ENCODE measurements around the gene CISD1.
"Not testable (repeated sequence)": the region's sequence is repeated elsewhere in the genome, so short reads cannot be mapped to it uniquely, and the experiment has no call there.

CISD1 gene

DNA sequence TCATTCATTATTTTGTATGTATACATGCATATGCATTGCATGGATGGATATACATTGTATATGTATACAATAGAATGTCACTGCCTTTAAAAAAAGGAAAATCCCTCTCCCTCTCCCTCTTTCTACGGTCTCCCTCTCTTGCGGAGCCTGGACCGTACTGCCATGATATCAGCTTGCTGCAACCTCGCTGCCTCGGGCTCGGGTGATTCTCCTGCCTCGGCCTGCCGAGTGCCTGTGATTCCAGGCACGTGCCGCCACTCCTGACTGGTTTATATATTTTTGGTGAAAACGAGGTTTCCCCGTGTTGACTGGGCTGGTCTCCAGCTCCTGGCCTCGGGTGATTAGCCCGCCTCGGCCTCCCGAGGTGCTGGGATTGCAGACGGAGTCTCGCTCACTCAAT lies 25.7 kb upstream of the CISD1 start:
- no peaks in the 10 kb centered on the region for H3K36me3 ChIP-seq (ENCODE audit: control insufficient read depth, insufficient read depth, low read length)
- H3K27me3 ChIP-seq (ENCODE audit: control insufficient read depth, insufficient read depth, low read length, poor library complexity, severe bottlenecking), result no peaks in the 10 kb centered on the region
- H3K27ac ChIP-seq (ENCODE audit: insufficient read depth, low read depth, low read length, poor library complexity, severe bottlenecking), result no peak overlapping the region
- H3K4me1 ChIP-seq (ENCODE audit: control insufficient read depth, insufficient read depth, low read length), result no peaks in the 10 kb centered on the region
- no peaks in the 10 kb centered on the region for H3K9me3 ChIP-seq (ENCODE audit: control insufficient read depth, low read length)
- 95 to 96% methylated on average over 18 of the region's 18 CpGs for WGBS, 2 experiments
- H3K4me3 ChIP-seq (ENCODE audit: insufficient read depth, low read depth, low read length), result no peak overlapping the region

DNA sequence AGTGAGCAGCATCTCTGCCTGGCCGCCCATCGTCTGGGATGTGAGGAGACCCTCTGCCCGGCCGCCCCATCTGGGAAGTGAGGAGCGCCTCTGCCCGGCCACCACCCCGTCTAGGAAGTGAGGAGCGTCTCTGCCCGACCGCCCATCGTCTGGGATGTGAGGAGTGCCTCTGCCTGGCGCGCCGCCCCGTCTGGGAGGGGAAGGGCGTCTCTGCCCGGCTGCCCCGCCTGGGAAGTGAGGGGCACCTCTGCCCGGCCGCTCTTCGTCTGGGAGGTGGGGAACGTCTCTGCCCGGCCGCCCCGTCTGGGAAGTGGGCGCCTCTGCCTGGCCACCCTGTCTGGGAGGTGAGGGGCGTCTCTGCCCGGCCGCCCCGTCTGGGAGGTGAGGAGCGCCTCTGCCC lies 25.2 kb upstream of the CISD1 start:
- WGBS, 2 experiments, result 94% methylated on average over 31 of the region's 31 CpGs
- H3K9me3 ChIP-seq (ENCODE audit: control insufficient read depth, low read length); H3K36me3 ChIP-seq (ENCODE audit: control insufficient read depth, insufficient read depth, low read length); H3K27ac ChIP-seq (ENCODE audit: insufficient read depth, low read depth, low read length, poor library complexity, severe bottlenecking); H3K27me3 ChIP-seq (ENCODE audit: control insufficient read depth, insufficient read depth, low read length, poor library complexity, severe bottlenecking); H3K4me3 ChIP-seq (ENCODE audit: insufficient read depth, low read depth, low read length); H3K4me1 ChIP-seq (ENCODE audit: control insufficient read depth, insufficient read depth, low read length): not testable (repeated sequence)

DNA sequence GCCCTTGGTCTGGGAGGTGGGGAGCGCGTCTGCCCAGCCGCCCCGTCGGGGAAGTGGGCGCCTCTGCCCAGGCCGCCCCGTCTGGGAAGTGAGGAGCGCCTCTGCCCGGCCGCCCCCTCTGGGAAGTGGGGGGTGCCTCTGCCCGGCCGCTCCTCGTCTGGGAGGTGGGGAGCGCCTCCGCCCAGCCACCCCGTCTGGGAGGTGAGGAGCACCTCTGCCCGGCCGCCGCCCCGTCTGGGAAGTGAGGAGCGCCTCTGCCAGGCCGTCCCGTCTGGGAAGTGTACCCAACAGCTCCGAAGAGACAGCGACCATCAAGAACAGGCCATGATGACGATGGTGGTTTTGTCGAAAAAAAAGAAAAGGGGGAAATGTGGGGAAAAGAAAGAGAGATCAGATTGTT lies 24.7 kb upstream of the CISD1 start:
- not testable (repeated sequence) for H3K27ac ChIP-seq (ENCODE audit: insufficient read depth, low read depth, low read length, poor library complexity, severe bottlenecking); H3K9me3 ChIP-seq (ENCODE audit: control insufficient read depth, low read length); H3K27me3 ChIP-seq (ENCODE audit: control insufficient read depth, insufficient read depth, low read length, poor library complexity, severe bottlenecking); H3K36me3 ChIP-seq (ENCODE audit: control insufficient read depth, insufficient read depth, low read length); H3K4me1 ChIP-seq (ENCODE audit: control insufficient read depth, insufficient read depth, low read length); H3K4me3 ChIP-seq (ENCODE audit: insufficient read depth, low read depth, low read length)
- 93 to 94% methylated on average over 28 of the region's 28 CpGs for WGBS, 2 experiments

DNA sequence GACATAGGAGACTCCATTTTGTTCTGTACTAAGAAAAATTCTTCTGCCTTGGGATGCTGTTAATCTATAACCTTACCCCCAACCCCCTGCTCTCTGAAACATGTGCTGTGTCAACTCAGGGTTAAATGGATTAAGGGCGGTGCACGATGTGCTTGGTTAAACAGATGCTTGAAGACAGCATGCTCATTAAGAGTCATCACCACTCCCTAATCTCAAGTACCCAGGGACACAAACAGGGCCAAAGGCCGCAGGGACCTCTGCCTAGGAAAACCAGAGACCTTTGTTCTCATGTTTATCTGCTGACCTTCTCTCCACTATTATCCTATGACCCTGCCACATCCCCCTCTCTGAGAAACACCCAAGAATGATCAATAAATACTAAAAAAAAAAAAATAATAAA lies 24.3 kb upstream of the CISD1 start:
- not testable (repeated sequence) for H3K27me3 ChIP-seq (ENCODE audit: control insufficient read depth, insufficient read depth, low read length, poor library complexity, severe bottlenecking); H3K9me3 ChIP-seq (ENCODE audit: control insufficient read depth, low read length); H3K4me3 ChIP-seq (ENCODE audit: insufficient read depth, low read depth, low read length); H3K27ac ChIP-seq (ENCODE audit: insufficient read depth, low read depth, low read length, poor library complexity, severe bottlenecking); H3K4me1 ChIP-seq (ENCODE audit: control insufficient read depth, insufficient read depth, low read length); H3K36me3 ChIP-seq (ENCODE audit: control insufficient read depth, insufficient read depth, low read length)
- WGBS, 2 experiments, result 100% methylated on average over 2 of the region's 3 CpGs

DNA sequence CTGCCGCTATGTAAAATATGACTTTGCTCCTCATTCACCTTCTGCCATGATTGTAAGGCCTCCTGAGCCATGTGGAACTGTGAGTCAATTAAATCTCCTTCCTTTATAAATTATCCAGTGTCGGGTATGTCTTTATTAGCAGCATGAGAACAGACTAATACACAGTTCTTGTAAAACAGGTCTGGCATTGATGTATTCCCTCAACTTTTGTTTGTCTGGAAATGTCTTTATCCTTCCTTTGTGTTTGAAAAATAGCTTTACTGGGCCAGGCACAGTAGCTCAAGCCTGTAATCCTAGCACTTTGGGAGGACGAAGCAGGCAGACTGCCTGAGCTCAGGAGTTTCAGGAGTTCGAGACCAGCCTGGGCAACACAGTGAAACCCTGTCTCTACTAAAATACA lies 15.8 kb upstream of the CISD1 start:
- 95 to 96% methylated on average over 4 of the region's 4 CpGs for WGBS, 2 experiments
- Histone ChIP-seq H3K9me3 (ENCODE audit: control insufficient read depth, low read length) (peaks cover 2% of the 10 kb centered on the region), H3K27ac (ENCODE audit: insufficient read depth, low read depth, low read length, poor library complexity, severe bottlenecking) (no peak overlapping the region), H3K4me1 (ENCODE audit: control insufficient read depth, insufficient read depth, low read length) (no peaks in the 10 kb centered on the region), H3K27me3 (ENCODE audit: control insufficient read depth, insufficient read depth, low read length, poor library complexity, severe bottlenecking) (no peaks in the 10 kb centered on the region), H3K36me3 (ENCODE audit: control insufficient read depth, insufficient read depth, low read length) (peaks cover 4% of the 10 kb centered on the region), H3K4me3 (ENCODE audit: insufficient read depth, low read depth, low read length) (no peak overlapping the region)

DNA sequence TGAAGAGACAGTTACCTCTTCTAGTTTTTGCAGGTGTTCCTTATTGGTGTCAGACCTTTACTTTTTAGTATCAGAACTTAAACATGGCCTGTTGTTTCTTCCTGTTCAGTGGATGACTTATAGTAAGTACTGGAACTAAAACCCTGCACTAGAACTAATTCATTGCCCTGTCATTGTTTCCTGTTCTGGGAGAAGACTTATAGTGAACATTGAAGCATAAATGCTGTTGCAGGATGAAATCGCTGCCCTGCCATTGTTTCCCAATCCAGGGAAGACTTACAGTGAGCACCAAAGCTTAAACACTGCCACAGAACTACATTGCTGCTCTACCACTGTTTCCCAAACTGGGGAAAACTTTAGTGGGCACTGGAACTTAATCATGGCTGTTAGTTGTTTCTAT lies 14.3 kb upstream of the CISD1 start:
- Histone ChIP-seq H3K4me1 (ENCODE audit: control insufficient read depth, insufficient read depth, low read length) (no peaks in the 10 kb centered on the region), H3K36me3 (ENCODE audit: control insufficient read depth, insufficient read depth, low read length) (peaks cover 4% of the 10 kb centered on the region), H3K9me3 (ENCODE audit: control insufficient read depth, low read length) (peaks cover 2% of the 10 kb centered on the region), H3K27me3 (ENCODE audit: control insufficient read depth, insufficient read depth, low read length, poor library complexity, severe bottlenecking) (no peaks in the 10 kb centered on the region), H3K27ac (ENCODE audit: insufficient read depth, low read depth, low read length, poor library complexity, severe bottlenecking) (no peak overlapping the region), H3K4me3 (ENCODE audit: insufficient read depth, low read depth, low read length) (no peak overlapping the region)
- 88 to 97% methylated on average over 1 of the region's 1 CpG for WGBS, 2 experiments

DNA sequence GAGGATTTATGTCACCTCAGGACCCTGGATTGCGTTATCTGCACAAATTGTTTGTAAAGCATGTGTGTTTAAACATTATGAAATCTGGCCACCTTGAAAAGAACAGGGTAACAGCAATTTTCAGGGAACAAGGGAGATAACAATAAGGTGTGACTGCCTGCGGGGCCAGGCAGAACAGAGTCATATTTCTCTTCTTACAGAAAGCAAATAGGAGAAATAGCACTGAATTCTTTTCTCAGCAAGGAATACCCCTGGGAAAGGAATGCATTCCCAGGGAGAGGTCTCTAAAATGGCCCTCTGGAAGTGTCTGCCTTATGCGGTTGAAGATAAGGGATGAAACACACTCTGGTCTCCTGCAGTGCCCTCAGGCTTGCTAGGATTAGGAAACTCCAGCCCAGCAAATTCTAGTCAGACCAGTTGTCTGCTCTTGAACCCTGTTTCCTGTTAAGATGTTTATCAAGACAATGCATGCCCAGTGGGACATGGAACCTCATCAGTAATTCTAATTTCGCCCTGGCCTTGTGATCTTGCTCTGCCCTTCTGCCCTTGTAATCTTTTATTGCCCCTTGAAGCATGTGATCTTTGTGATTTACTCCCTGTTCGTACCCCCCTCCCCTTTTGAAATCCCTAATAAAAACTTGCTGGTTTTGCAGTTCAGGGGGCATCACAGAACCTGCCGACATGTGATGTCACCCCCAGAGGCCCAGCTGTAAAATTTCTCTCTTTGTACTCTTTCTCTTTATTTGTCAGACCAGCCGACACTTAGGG lies 12.8 kb upstream of the CISD1 start:
- 92 to 93% methylated on average over 7 of the region's 7 CpGs for WGBS, 2 experiments
- H3K27ac ChIP-seq (ENCODE audit: insufficient read depth, low read depth, low read length, poor library complexity, severe bottlenecking); H3K4me3 ChIP-seq (ENCODE audit: insufficient read depth, low read depth, low read length); H3K27me3 ChIP-seq (ENCODE audit: control insufficient read depth, insufficient read depth, low read length, poor library complexity, severe bottlenecking); H3K9me3 ChIP-seq (ENCODE audit: control insufficient read depth, low read length); H3K36me3 ChIP-seq (ENCODE audit: control insufficient read depth, insufficient read depth, low read length); H3K4me1 ChIP-seq (ENCODE audit: control insufficient read depth, insufficient read depth, low read length): not testable (repeated sequence)

DNA sequence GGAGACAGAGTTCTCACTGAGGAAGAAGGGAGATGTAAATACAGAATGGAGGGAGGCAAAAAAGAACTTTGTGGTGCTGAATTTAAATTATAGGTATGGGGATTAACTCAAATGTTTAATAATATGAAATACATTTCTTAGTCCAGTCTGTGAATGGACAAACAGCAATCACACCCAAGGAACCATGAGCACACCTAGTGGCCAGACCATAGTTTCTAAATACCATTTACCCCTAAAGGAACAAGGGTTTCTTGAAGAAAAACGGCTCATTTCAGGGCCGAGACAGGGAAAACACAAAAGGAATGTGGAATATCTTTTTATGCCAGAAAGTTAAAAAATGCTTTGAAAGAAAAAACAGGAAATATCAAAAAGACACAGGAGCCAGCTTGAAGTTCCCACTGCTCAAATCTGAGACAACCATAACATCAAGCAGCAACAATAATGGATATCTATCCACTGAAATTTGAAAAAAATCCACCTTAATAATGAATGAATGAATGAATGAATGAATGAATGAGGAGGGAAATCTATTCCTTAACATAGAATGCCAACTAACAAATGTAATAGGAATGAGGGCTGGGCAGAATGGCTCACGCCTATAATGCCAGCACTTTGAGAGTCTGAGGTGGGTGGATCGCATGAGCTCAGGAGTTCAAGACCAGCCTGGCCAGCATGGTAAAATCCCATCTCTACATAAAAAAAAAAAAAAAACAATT lies 9.8 kb upstream of the CISD1 start:
- Histone ChIP-seq H3K4me3 (ENCODE audit: insufficient read depth, low read depth, low read length) (no peak overlapping the region), H3K27me3 (ENCODE audit: control insufficient read depth, insufficient read depth, low read length, poor library complexity, severe bottlenecking) (no peaks in the 10 kb centered on the region), H3K9me3 (ENCODE audit: control insufficient read depth, low read length) (peaks cover 2% of the 10 kb centered on the region), H3K27ac (ENCODE audit: insufficient read depth, low read depth, low read length, poor library complexity, severe bottlenecking) (no peak overlapping the region), H3K36me3 (ENCODE audit: control insufficient read depth, insufficient read depth, low read length) (peaks cover 4% of the 10 kb centered on the region), H3K4me1 (ENCODE audit: control insufficient read depth, insufficient read depth, low read length) (no peaks in the 10 kb centered on the region)
- 90 to 98% methylated on average over 4 of the region's 4 CpGs for WGBS, 2 experiments

DNA sequence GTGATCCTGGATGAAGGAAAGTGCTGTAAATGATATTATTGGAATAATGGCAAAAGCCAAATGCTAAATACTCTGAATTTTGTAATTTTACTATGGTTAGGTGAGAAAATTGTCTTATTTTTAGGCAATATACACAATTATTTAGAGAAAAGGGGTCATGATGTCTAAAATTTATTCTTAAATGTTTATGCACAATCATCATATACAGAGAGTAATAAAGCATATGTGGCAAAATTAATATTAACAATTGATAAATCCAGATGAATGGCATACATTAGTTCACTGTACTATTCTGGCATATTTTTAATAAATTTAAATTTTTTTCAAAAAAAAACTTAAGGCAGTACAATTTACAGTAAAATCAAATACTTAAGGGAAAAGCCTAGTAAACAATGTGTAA lies 8.6 kb upstream of the CISD1 start:
- no peak overlapping the region for H3K4me3 ChIP-seq (ENCODE audit: insufficient read depth, low read depth, low read length)
- H3K36me3 ChIP-seq (ENCODE audit: control insufficient read depth, insufficient read depth, low read length), result peaks cover 4% of the 10 kb centered on the region
- H3K9me3 ChIP-seq (ENCODE audit: control insufficient read depth, low read length), result peaks cover 2% of the 10 kb centered on the region
- no peak overlapping the region for H3K27ac ChIP-seq (ENCODE audit: insufficient read depth, low read depth, low read length, poor library complexity, severe bottlenecking)
- no peaks in the 10 kb centered on the region for H3K4me1 ChIP-seq (ENCODE audit: control insufficient read depth, insufficient read depth, low read length)
- H3K27me3 ChIP-seq (ENCODE audit: control insufficient read depth, insufficient read depth, low read length, poor library complexity, severe bottlenecking), result no peaks in the 10 kb centered on the region

DNA sequence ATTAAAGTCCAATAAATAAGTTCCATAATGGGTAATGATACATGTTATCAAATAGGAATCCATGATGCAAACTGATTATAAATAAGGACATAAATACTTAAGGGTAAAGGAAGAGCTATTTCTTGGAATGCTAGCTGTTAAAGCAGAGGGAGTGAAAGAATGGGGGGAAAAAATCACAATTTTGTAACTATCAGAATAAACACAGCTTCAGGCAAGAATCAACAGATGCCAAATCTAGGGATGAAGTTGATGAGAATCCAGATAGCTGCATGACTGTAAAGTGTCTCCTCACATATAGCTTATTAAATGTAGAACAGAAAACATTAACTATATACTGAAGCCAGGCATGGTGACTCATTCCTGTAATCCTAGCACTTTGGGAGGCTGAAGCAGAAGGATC lies 6.2 kb upstream of the CISD1 start:
- H3K4me3 ChIP-seq (ENCODE audit: insufficient read depth, low read depth, low read length), result no peak overlapping the region
- H3K36me3 ChIP-seq (ENCODE audit: control insufficient read depth, insufficient read depth, low read length), result no peaks in the 10 kb centered on the region
- peaks cover 8% of the 10 kb centered on the region for H3K27me3 ChIP-seq (ENCODE audit: control insufficient read depth, insufficient read depth, low read length, poor library complexity, severe bottlenecking)
- H3K9me3 ChIP-seq (ENCODE audit: control insufficient read depth, low read length), result no peaks in the 10 kb centered on the region
- H3K4me1 ChIP-seq (ENCODE audit: control insufficient read depth, insufficient read depth, low read length), result peaks cover 6% of the 10 kb centered on the region
- no peak overlapping the region for H3K27ac ChIP-seq (ENCODE audit: insufficient read depth, low read depth, low read length, poor library complexity, severe bottlenecking)
